ENCODE results near the gene LSM14A.
"Not testable (repeated sequence)": the region's sequence is repeated elsewhere in the genome, so short reads cannot be mapped to it uniquely, and the experiment has no call there.

The LSM14A gene

GRCh38 chr19:34171877-34172660, at the start of gene LSM14A:
Gene LSM14A (plus strand): TSS chr19:34172504. CDS start chr19:34172643, 139 bp downstream.
- DNase-seq (ENCODE audit: low read depth in 2 of 2) = peak; percentile 88 to 89

- DNase-seq (ENCODE audit: low read depth in 2 of 2) = no peak
Observed at GRCh38 chr19:34124828-34125227, 47.5 kb upstream of the LSM14A start.

- no peak for DNase-seq (ENCODE audit: low read depth in 2 of 2)
Observed at GRCh38 chr19:34126966-34127365, 45.3 kb upstream of the LSM14A start.

- no peak for DNase-seq (ENCODE audit: low read depth in 2 of 2)
Observed at GRCh38 chr19:34127684-34128189, 44.6 kb upstream of the LSM14A start.

GRCh38 chr19:34128558-34129250, 43.6 kb upstream of the LSM14A start:
- no peak for DNase-seq (ENCODE audit: low read depth in 2 of 2)

- DNase-seq (ENCODE audit: low read depth in 2 of 2) = no peak
Observed at GRCh38 chr19:34131100-34131499, 41.2 kb upstream of the LSM14A start.

GRCh38 chr19:34132145-34132544, 40.2 kb upstream of the LSM14A start:
- DNase-seq (ENCODE audit: low read depth in 2 of 2) = not testable (repeated sequence)

- not testable (repeated sequence) for DNase-seq (ENCODE audit: low read depth in 2 of 2)
Observed at GRCh38 chr19:34132706-34133105, 39.6 kb upstream of the LSM14A start.

GRCh38 chr19:34134190-34135053, 37.9 kb upstream of the LSM14A start:
- peak; percentile 83 to 96 for DNase-seq (ENCODE audit: low read depth in 2 of 2)

- DNase-seq (ENCODE audit: low read depth in 2 of 2) = no peak
Observed at GRCh38 chr19:34135054-34135800, 37.1 kb upstream of the LSM14A start.

- no peak for DNase-seq (ENCODE audit: low read depth in 2 of 2)
Observed at GRCh38 chr19:34135821-34136611, 36.3 kb upstream of the LSM14A start.

GRCh38 chr19:34141025-34141424, 31.3 kb upstream of the LSM14A start:
- no peak for DNase-seq (ENCODE audit: low read depth in 2 of 2)

- no peak for DNase-seq (ENCODE audit: low read depth in 2 of 2)
Observed at GRCh38 chr19:34142440-34142839, 29.9 kb upstream of the LSM14A start.

- peak; percentile 18 to 33 for DNase-seq (ENCODE audit: low read depth in 2 of 2)
Observed at GRCh38 chr19:34145741-34146202, 26.5 kb upstream of the LSM14A start.

GRCh38 chr19:34148658-34149185, 23.6 kb upstream of the LSM14A start:
- no peak for DNase-seq (ENCODE audit: low read depth in 2 of 2)

GRCh38 chr19:34149873-34150272, 22.4 kb upstream of the LSM14A start:
- no peak for DNase-seq (ENCODE audit: low read depth in 2 of 2)

- DNase-seq (ENCODE audit: low read depth in 2 of 2) = no peak
Observed at GRCh38 chr19:34150558-34150957, 21.7 kb upstream of the LSM14A start.

- DNase-seq (ENCODE audit: low read depth in 2 of 2) = no peak
Observed at GRCh38 chr19:34151439-34151838, 20.9 kb upstream of the LSM14A start.

GRCh38 chr19:34154401-34154800, 17.9 kb upstream of the LSM14A start:
- DNase-seq (ENCODE audit: low read depth in 2 of 2) = no peak

- DNase-seq (ENCODE audit: low read depth in 2 of 2) = no peak
Observed at GRCh38 chr19:34155686-34156085, 16.6 kb upstream of the LSM14A start.
